K562 (cell line): ENCODE measurements around the gene PTPRF. TPM values are rescaled to one million over a fixed set of nuclear protein-coding genes. Genes with fewer than 3 reads are reported as not detected.

Source experiments
- HCFC1 ChIP-seq: IDR thresholded peaks from 2 replicates; pipeline ENCODE4 v1.6.1; 2012; ENCODE audit warnings: low read depth, low read length, improper control_type of control experiment
- JUN ChIP-seq, 2 experiments: sonication (generic) in 1 of 2; formaldehyde crosslinking in 1 of 2; IDR thresholded peaks; 2 replicates each; pipeline versions ENCODE4 v1.6.1 to v1.8.0; 2012 to 2022; ENCODE audit warnings: borderline replicate concordance in 2 of 2, mild to moderate bottlenecking in 2 of 2, improper control_type of control experiment in 1 of 2, low read depth in 1 of 2, low read length in 1 of 2, missing genetic modification reagents in 1 of 2
- SETDB1 ChIP-seq: IDR thresholded peaks from one replicate; pipeline ENCODE4 v1.6.1; 2012; ENCODE audit warnings: low read length, control low read depth, inconsistent platforms
- TRIM24 ChIP-seq, 2 experiments: fragments of 450-650 bp; IDR thresholded peaks; 2 replicates each; pipeline ENCODE4 v1.6.1; 2016
- ZBTB11 ChIP-seq, 3 experiments: fragments of 200-800 bp in 1 of 3; fragments of 250-450 bp in 1 of 3; fragments of 450-650 bp in 1 of 3; sonication (Bioruptor Pico) in 1 of 3; sonication (Bioruptor generic) in 1 of 3; formaldehyde crosslinking in 1 of 3; IDR thresholded peaks; 2 replicates each; pipeline versions ENCODE4 v1.6.1 to v1.8.0; 2016 to 2022; ENCODE audit warnings: mild to moderate bottlenecking in 2 of 3, missing genetic modification characterization in 2 of 3, missing compliant biosample characterization in 1 of 3, moderate library complexity in 1 of 3
- ZNF143 ChIP-seq: sonication (generic); formaldehyde crosslinking; IDR thresholded peaks from 2 replicates; pipeline ENCODE4 v1.9.0; 2022; ENCODE audit warnings: mild to moderate bottlenecking, missing genetic modification reagents
- ZNF592 ChIP-seq: fragments of 450-650 bp; IDR thresholded peaks from 2 replicates; pipeline ENCODE4 v1.6.1; 2017; ENCODE audit warnings: antibody characterized with exemption, mild to moderate bottlenecking
- polyA plus RNA-seq, 8 experiments: library from polyadenylated mRNA; depleted of rRNA in 4 of 8; stranded (reverse) in 5 of 8; unstranded in 3 of 8; fragments of >200 nt; fragmentation: Nextera tagmentation in 2 of 8; fragmentation: Illumina TruSeq in 1 of 8; extraction: Ambion mirVana in 2 of 8; extraction: Trizol in 1 of 8; gene quantifications; 2 replicates each; pipeline versions ENCODE4 v1.2.1 to v1.2.3, GENCODE V29; 2011 to 2014; ENCODE audit warnings: inconsistent platforms in 1 of 8, missing spikeins in 1 of 8
- total RNA-seq, 7 experiments: library from RNA; depleted of rRNA in 6 of 7; stranded (reverse); fragments of >200 nt in 6 of 7; fragmentation: Illumina TruSeq in 2 of 7; extraction: Trizol in 2 of 7; gene quantifications; 2 replicates each; pipeline versions ENCODE4 v1.2.1 to v1.2.3, GENCODE V29; 2011 to 2021; ENCODE audit warnings: low replicate concordance in 1 of 7

Gene PTPRF
- total and polyA plus RNA-seq, 9 of the 15 experiments (the other 6 are each of a cell fraction or from before 2014, with no cell fraction given) = 0.13 to 4.3 (median 1.1) TPM

- no peak for TF ChIP-seq SETDB1
- no peak for TF ChIP-seq ZBTB11 (CRISPR knock-in tag; IDR thresholded peaks at IDR 0.05)
- TF ChIP-seq JUN (IDR thresholded peaks at IDR 0.05; ENCODE audit: borderline replicate concordance, low read depth, low read length) = no peak
- TF ChIP-seq JUN (CRISPR knock-in tag; IDR thresholded peaks at IDR 0.05; ENCODE audit: borderline replicate concordance) = no peak
- TF ChIP-seq TRIM24 (IDR thresholded peaks at IDR 0.05) = no peak
- no peak for TF ChIP-seq HCFC1
- no peak for TF ChIP-seq ZNF143 (CRISPR knock-in tag)
- no peak for TF ChIP-seq ZNF592
Measured at GRCh38 chr1:43557744-43558245, 27.1 kb downstream of the PTPRF start (continued).
